Smooth muscle cell (in vitro differentiated cells): ENCODE data around the gene CSMD2. TPM values are rescaled to one million over a fixed set of nuclear protein-coding genes. Genes with fewer than 3 reads are reported as not detected.

Experiments used
- DNase-seq: peaks from one replicate; lab custom pipeline; 2025; ENCODE audit not compliant: unreplicated experiment; lab: John Stamatoyannopoulos, UW
- H2AFZ ChIP-seq: fragments of 200-600 bp; sonication (generic); 2 replicates; pipeline ENCODE4 v1.6.0; 2016; ENCODE audit warnings: antibody characterized with exemption, low read depth, mild to moderate bottlenecking
- H3F3A ChIP-seq: fragments of 200-600 bp; sonication (generic); 2 replicates; pipeline ENCODE4 v1.6.0; 2017; ENCODE audit warnings: antibody characterized with exemption, low read depth
- H3K27ac ChIP-seq: fragments of 200-600 bp; sonication (generic); 2 replicates; pipeline ENCODE4 v1.5.1; 2016; ENCODE audit warnings: low read depth, mild to moderate bottlenecking
- H3K27me3 ChIP-seq: fragments of 200-600 bp; sonication (generic); 2 replicates; pipeline ENCODE4 v1.6.1; 2016; ENCODE audit warnings: low read depth, mild to moderate bottlenecking
- H3K36me3 ChIP-seq: fragments of 200-600 bp; sonication (generic); 2 replicates; pipeline ENCODE4 v1.5.1; 2016; ENCODE audit warnings: low read depth
- H3K4me1 ChIP-seq: fragments of 200-600 bp; sonication (generic); 2 replicates; pipeline ENCODE4 v1.5.1; 2016; ENCODE audit warnings: low read depth
- H3K4me2 ChIP-seq: fragments of 200-600 bp; sonication (generic); 2 replicates; pipeline ENCODE4 v1.6.0; 2016; ENCODE audit warnings: mild to moderate bottlenecking
- H3K4me3 ChIP-seq: fragments of 200-600 bp; sonication (generic); 2 replicates; pipeline ENCODE4 v1.5.1; 2016; ENCODE audit warnings: mild to moderate bottlenecking
- H3K79me2 ChIP-seq: fragments of 200-600 bp; sonication (generic); 2 replicates; pipeline ENCODE4 v1.6.0; 2016; ENCODE audit warnings: low read depth, mild to moderate bottlenecking
- H3K9ac ChIP-seq: fragments of 200-600 bp; sonication (generic); 2 replicates; pipeline ENCODE4 v1.6.0; 2016; ENCODE audit warnings: low read depth
- H3K9me3 ChIP-seq: fragments of 200-600 bp; sonication (generic); replicated peaks from 2 replicates; pipeline ENCODE4 v1.5.1; 2016; ENCODE audit warnings: low read depth
- H4K20me1 ChIP-seq: fragments of 200-600 bp; sonication (generic); 2 replicates; pipeline ENCODE4 v1.6.0; 2016; ENCODE audit warnings: low read depth
- CTCF ChIP-seq: fragments of 200-600 bp; sonication (generic); IDR thresholded peaks from 2 replicates; pipeline ENCODE4 v1.5.1; 2017; ENCODE audit warnings: borderline replicate concordance, mild to moderate bottlenecking, antibody characterized with exemption; ENCODE audit not compliant: insufficient read depth, poor library complexity, severe bottlenecking
- WGBS: methylation state at CpG from one replicate; pipeline ENCODE4 v1.1.7; 2016; ENCODE audit warnings: low lambda C conversion rate; 5-methylcytosine and 5-hydroxymethylcytosine counted together
- polyA plus RNA-seq: library from polyadenylated mRNA; unstranded; fragments of >200 nt; fragmentation: Nextera tagmentation; extraction: Ambion mirVana; gene quantifications from 2 replicates; pipeline ENCODE4 v1.2.1, GENCODE V29; 2016
- total RNA-seq: library from RNA; depleted of rRNA; stranded (reverse); fragments of >200 nt; gene quantifications from 2 replicates; pipeline ENCODE4 v1.2.3, GENCODE V29; 2014

The CSMD2 gene
- total and polyA plus RNA-seq, 2 experiments from 2014 or later = 0.65 to 1.8 TPM

- H4K20me1 ChIP-seq = no peaks in the 10 kb centered on the region
- WGBS = 80% methylated on average over 3 of the region's 3 CpGs
These were observed 380.2 kb downstream of the CSMD2 start for GRCh38 chr1:33784876-33785275.

GRCh38 chr1:33782776-33783175, 382.3 kb downstream of the CSMD2 start:
- no peak overlapping the region for H3K4me3 ChIP-seq

More at GRCh38 chr1:33784876-33785275, 380.2 kb downstream of the CSMD2 start:
- TF ChIP-seq CTCF = no peak
- Histone ChIP-seq H3K27ac (no peak overlapping the region), H3F3A (no peaks in the 10 kb centered on the region), H3K4me2 (no peak overlapping the region), H3K9me3 (no peaks in the 10 kb centered on the region), H3K4me3 (no peak overlapping the region), H3K9ac (no peak overlapping the region), H3K79me2 (no peaks in the 10 kb centered on the region), H3K27me3 (peaks cover 50% of the 10 kb centered on the region), H2AFZ (no peak overlapping the region), H3K4me1 (no peaks in the 10 kb centered on the region), H3K36me3 (no peaks in the 10 kb centered on the region)
- DNase-seq = no peak

GRCh38 chr1:33781652-33782051, 383.4 kb downstream of the CSMD2 start:
- TF ChIP-seq CTCF = no peak
- H3K9me3 ChIP-seq = no peaks in the 10 kb centered on the region
- H3K27me3 ChIP-seq = peaks cover 65% of the 10 kb centered on the region
- no peaks in the 10 kb centered on the region for H4K20me1 ChIP-seq
- H3K4me2 ChIP-seq = no peak overlapping the region
- no peak for DNase-seq
- no peaks in the 10 kb centered on the region for H3K79me2 ChIP-seq
- H3F3A ChIP-seq = no peaks in the 10 kb centered on the region
- 84% methylated on average over 2 of the region's 2 CpGs for WGBS
- no peaks in the 10 kb centered on the region for H3K4me1 ChIP-seq
- H3K9ac ChIP-seq = no peak overlapping the region
- no peak overlapping the region for H3K27ac ChIP-seq
- H3K36me3 ChIP-seq = no peaks in the 10 kb centered on the region
- no peak overlapping the region for H2AFZ ChIP-seq
- no peak overlapping the region for H3K4me3 ChIP-seq

More at GRCh38 chr1:33782776-33783175, 382.3 kb downstream of the CSMD2 start:
- no peaks in the 10 kb centered on the region for H4K20me1 ChIP-seq
- no peak overlapping the region for H3K27ac ChIP-seq
- H3K27me3 ChIP-seq = peaks cover 60% of the 10 kb centered on the region
- H3K9ac ChIP-seq = no peak overlapping the region
- no peaks in the 10 kb centered on the region for H3K36me3 ChIP-seq
- no peaks in the 10 kb centered on the region for H3K79me2 ChIP-seq
- TF ChIP-seq CTCF = no peak
- H3K9me3 ChIP-seq = no peaks in the 10 kb centered on the region
- no peak for DNase-seq
- no peak overlapping the region for H2AFZ ChIP-seq
- H3K4me2 ChIP-seq = no peak overlapping the region
- no peaks in the 10 kb centered on the region for H3K4me1 ChIP-seq
- 88% methylated on average over 7 of the region's 7 CpGs for WGBS
- H3F3A ChIP-seq = no peaks in the 10 kb centered on the region

- Histone ChIP-seq H3K36me3 (no peaks in the 10 kb centered on the region), H3F3A (no peaks in the 10 kb centered on the region), H4K20me1 (no peaks in the 10 kb centered on the region), H3K4me1 (no peaks in the 10 kb centered on the region), H3K4me2 (no peak overlapping the region), H3K9me3 (no peaks in the 10 kb centered on the region), H3K4me3 (no peak overlapping the region), H3K9ac (no peak overlapping the region), H3K79me2 (no peaks in the 10 kb centered on the region), H3K27ac (no peak overlapping the region), H3K27me3 (peaks cover 53% of the 10 kb centered on the region), H2AFZ (no peak overlapping the region)
- no peak for TF ChIP-seq CTCF
- DNase-seq = no peak
- 90% methylated on average over 4 of the region's 4 CpGs for WGBS
These were observed 387.7 kb downstream of the CSMD2 start for GRCh38 chr1:33777337-33777736.
